Activated CD4-positive, alpha-beta T cell treated with anti-CD3 and anti-CD28 coated beads for 36 hours (primary cell): ENCODE measurements around the gene OR5K1. TPM values are rescaled to one million over a fixed set of nuclear protein-coding genes. Genes with fewer than 3 reads are reported as not detected.

Experiments used
- ATAC-seq: fragments of 200-7000 bp; cut with Tn5 transposase; one replicate; pipeline ENCODE4 v1.10.0; 2021; ENCODE audit warnings: mild to moderate bottlenecking, moderate library complexity
- CTCF ChIA-PET: fragments of 350-600 bp; sonication (Branson Sonifier 250); formaldehyde crosslinking; loops from one replicate; lab custom pipeline; 2021; ENCODE audit warnings: antibody characterized with exemption; lab: Charles Lee
- POLR2A ChIA-PET: fragments of 350-600 bp; sonication (Branson Sonifier 250); formaldehyde crosslinking; loops from one replicate; lab custom pipeline; 2021; ENCODE audit warnings: antibody characterized with exemption, inconsistent platforms; lab: Charles Lee
- DNase-seq: peaks from one replicate; pipeline ENCODE4 v3.0.0-alpha.2; 2020
- H3K27ac Mint-ChIP-seq: one replicate; pipeline ENCODE4 v1.8.0; 2021; ENCODE audit warnings: mixed read lengths
- H3K27me3 Mint-ChIP-seq: one replicate; pipeline ENCODE4 v1.8.0; 2021; ENCODE audit warnings: mixed read lengths
- H3K36me3 Mint-ChIP-seq: one replicate; pipeline ENCODE4 v1.8.0; 2021; ENCODE audit warnings: low read depth, mixed read lengths
- H3K4me1 Mint-ChIP-seq: one replicate; pipeline ENCODE4 v1.8.0; 2021; ENCODE audit warnings: mixed read lengths
- H3K4me3 Mint-ChIP-seq: one replicate; pipeline ENCODE4 v1.8.0; 2021; ENCODE audit warnings: mild to moderate bottlenecking, moderate library complexity, mixed read lengths
- H3K9me3 Mint-ChIP-seq: one replicate; pipeline ENCODE4 v1.8.0; 2021; ENCODE audit warnings: low read depth, mixed read lengths
- intact Hi-C, 2 experiments: fragments of 100-400 bp; cut with DNase I in 1 of 2; cut with micrococcal nuclease in 1 of 2; formaldehyde crosslinking; loops; one replicate each; pipeline versions ENCODE4 v1.14.2 to v1.15.1; 2022 to 2024; cut with DNase I, micrococcal nuclease
- total RNA-seq, 2 experiments: library from RNA; stranded (reverse); gene quantifications; one replicate each; pipeline ENCODE4 v1.2.3, GENCODE V29; 2021

OR5K1 gene
- total RNA-seq, 2 experiments from 2014 or later: not detected

- H3K4me3 Mint-ChIP-seq: no peak overlapping the region
- no peaks in the 10 kb centered on the region for H3K27me3 Mint-ChIP-seq
- no peak overlapping the region for H3K27ac Mint-ChIP-seq
- H3K4me1 Mint-ChIP-seq: peaks cover 49% of the 10 kb centered on the region
- POLR2A ChIA-PET: no interaction called here
- ATAC-seq: peak; percentile 43
- intact Hi-C loops: no loop called here
- H3K9me3 Mint-ChIP-seq: no peaks in the 10 kb centered on the region
- CTCF ChIA-PET: interaction anchor here (0.6 kb wide), 1 partner anchor 219 kb away, joined by 3 read pairs; no protein-coding TSS in a partner anchor
- DNase-seq: no peak
- peaks cover 67% of the 10 kb centered on the region for H3K36me3 Mint-ChIP-seq
These were observed 51.9 kb downstream of the OR5K1 start for GRCh38 chr3:98514948-98515347.

GRCh38 chr3:98518816-98519215 is 55.8 kb downstream of the OR5K1 start:
- Mint-ChIP-seq H3K27ac (peak overlapping the region; percentile 81), H3K9me3 (no peaks in the 10 kb centered on the region), H3K4me1 (peaks cover 67% of the 10 kb centered on the region), H3K27me3 (no peaks in the 10 kb centered on the region), H3K36me3 (peaks cover 69% of the 10 kb centered on the region), H3K4me3 (peak overlapping the region; percentile 95)
- intact Hi-C loops: no loop called here
- DNase-seq: no peak
- ChIA-PET CTCF (interaction anchor here (0.6 to 1.3 kb wide), 2 partner anchors 39 to 1901 kb away, joined by 3 read pairs; no protein-coding TSS in a partner anchor), POLR2A (interaction anchor here (0.6 to 1.6 kb wide), 3 partner anchors 38 to 393 kb away, joined by 3 read pairs; partner anchors contain the start of gene CPOX)
- no peak for ATAC-seq

DNA sequence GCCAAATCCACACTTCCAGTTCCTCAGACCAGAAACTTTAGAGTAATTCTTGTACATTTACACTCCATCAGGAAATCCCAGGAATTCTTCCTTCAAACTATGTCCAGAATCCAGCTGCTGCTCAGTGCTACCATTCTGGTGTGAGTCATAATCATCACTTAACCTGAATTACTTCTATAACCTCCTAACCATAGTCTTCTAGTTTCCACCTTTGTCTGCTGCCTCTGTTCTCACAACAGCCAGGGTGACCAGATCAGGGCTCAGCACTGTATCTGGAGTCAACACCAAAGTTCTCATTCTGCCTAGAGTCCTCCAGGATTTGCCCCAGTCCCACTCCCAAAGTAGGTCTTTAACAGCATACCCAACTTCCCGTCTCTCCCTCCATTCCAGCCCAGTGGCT is 56.4 kb downstream of the OR5K1 start:
- ATAC-seq (no peak), DNase-seq (peak; percentile 14)
- Mint-ChIP-seq H3K36me3 (peaks cover 64% of the 10 kb centered on the region), H3K27me3 (no peaks in the 10 kb centered on the region), H3K4me1 (peaks cover 69% of the 10 kb centered on the region), H3K27ac (peak overlapping the region; percentile 81), H3K4me3 (peak overlapping the region; percentile 95), H3K9me3 (no peaks in the 10 kb centered on the region)
- ChIA-PET CTCF (interaction anchor here (1.1 kb wide), 1 partner anchor 17 kb away, joined by 3 read pairs; no protein-coding TSS in a partner anchor), POLR2A (interaction anchor here (0.6 to 1.6 kb wide), 2 partner anchors 38 to 43 kb away, joined by 3 read pairs; no protein-coding TSS in a partner anchor)
- intact Hi-C loops: no loop called here

GRCh38 chr3:98521897-98522543 is 59.0 kb downstream of the OR5K1 start:
- Mint-ChIP-seq H3K27ac (peak overlapping the region; percentile 95), H3K36me3 (peaks cover 47% of the 10 kb centered on the region), H3K27me3 (no peaks in the 10 kb centered on the region), H3K9me3 (no peaks in the 10 kb centered on the region), H3K4me1 (peaks cover 65% of the 10 kb centered on the region), H3K4me3 (peak overlapping the region; percentile 95)
- DNase-seq (peak; percentile 78), ATAC-seq (peak; percentile 65)
- ChIA-PET POLR2A (interaction anchor here (0.6 to 1.6 kb wide), 7 partner anchors 8 to 43 kb away, joined by 3 to 16 read pairs (median 4); no protein-coding TSS in a partner anchor), CTCF (interaction anchor here (0.8 to 3.2 kb wide), 6 partner anchors 15 to 76 kb away, joined by 3 to 11 read pairs (median 6); partner anchors contain the start of gene CPOX)
- intact Hi-C loops: loop anchor here (1.0 to 10.0 kb wide), 10 partner anchors 34 to 1295 kb away; partner anchors contain the start of genes CMSS1 (in 2 of the 2), CPOX (in 2 of the 2), ARL6 (in 1 of the 2) and CRYBG3 (in 1 of the 2)

Other genes starting within 250 kb of the OR5K1 start
- not detected for gene OR5H6, start 199.0 kb upstream of the OR5K1 start, total RNA-seq
- gene OR5H2, start 180.7 kb upstream of the OR5K1 start, total RNA-seq: not detected
- not detected for gene OR5K4, start 109.3 kb upstream of the OR5K1 start, total RNA-seq
- gene OR5K3, start 72.5 kb upstream of the OR5K1 start, total RNA-seq: not detected
- gene OR5K2, start 34.5 kb downstream of the OR5K1 start, total RNA-seq: not detected
- gene CLDND1, start 59.7 kb downstream of the OR5K1 start, total RNA-seq: 100 to 1,000 TPM; 153 to 171 TPM
- 1 to 10 TPM; 1.1 to 1.3 TPM for gene GPR15, start 68.8 kb downstream of the OR5K1 start, total RNA-seq
- gene CPOX, start 130.4 kb downstream of the OR5K1 start, total RNA-seq: 10 to 100 TPM; 40.3 to 41.9 TPM